Body of pancreas (tissue), 4 donors: ENCODE results near the gene TMEM250.

Experiments used
- POLR2A ChIP-seq, 3 donors: fragments of 450-650 bp; IDR thresholded peaks; one replicate each; pipeline ENCODE4 v1.6.1; 2016; ENCODE audit warnings: antibody characterized with exemption in 3 of 3, mild to moderate bottlenecking in 2 of 3
- TF ChIP-seq, protein P1 (sequence below), 7 experiments: fragments of 450-650 bp in 4 of 7; fragments of 200-600 bp in 3 of 7; sonication (generic) in 3 of 7; IDR thresholded peaks; one replicate each; pipeline ENCODE4 v1.5.1; 2016 to 2019; ENCODE audit warnings: antibody characterized with exemption in 7 of 7

DNA sequence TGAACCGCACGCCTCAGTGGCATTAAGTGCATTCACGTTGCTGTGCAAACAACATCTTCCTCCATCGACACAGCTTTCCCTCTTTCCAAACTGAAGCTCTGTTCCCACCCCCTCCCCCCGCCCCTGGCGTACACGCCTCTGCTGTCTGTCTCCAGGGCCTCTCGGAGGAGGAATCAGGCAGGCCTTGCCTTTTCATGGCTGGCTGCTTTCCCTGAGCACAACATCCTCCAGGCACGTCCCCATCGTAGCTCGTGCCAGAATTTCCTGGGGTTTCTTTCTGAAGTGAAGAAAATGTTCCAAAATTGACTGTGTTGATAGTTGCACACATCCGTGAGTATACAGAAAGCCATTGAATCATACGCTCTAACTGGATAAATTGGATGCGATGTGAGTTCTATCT, 22.3 kb upstream of the TMEM250 start:
- TF ChIP-seq, protein P1, sequence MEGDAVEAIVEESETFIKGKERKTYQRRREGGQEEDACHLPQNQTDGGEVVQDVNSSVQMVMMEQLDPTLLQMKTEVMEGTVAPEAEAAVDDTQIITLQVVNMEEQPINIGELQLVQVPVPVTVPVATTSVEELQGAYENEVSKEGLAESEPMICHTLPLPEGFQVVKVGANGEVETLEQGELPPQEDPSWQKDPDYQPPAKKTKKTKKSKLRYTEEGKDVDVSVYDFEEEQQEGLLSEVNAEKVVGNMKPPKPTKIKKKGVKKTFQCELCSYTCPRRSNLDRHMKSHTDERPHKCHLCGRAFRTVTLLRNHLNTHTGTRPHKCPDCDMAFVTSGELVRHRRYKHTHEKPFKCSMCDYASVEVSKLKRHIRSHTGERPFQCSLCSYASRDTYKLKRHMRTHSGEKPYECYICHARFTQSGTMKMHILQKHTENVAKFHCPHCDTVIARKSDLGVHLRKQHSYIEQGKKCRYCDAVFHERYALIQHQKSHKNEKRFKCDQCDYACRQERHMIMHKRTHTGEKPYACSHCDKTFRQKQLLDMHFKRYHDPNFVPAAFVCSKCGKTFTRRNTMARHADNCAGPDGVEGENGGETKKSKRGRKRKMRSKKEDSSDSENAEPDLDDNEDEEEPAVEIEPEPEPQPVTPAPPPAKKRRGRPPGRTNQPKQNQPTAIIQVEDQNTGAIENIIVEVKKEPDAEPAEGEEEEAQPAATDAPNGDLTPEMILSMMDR (IDR thresholded peaks at IDR 0.05): no peak
- TF ChIP-seq POLR2A (IDR thresholded peaks at IDR 0.05): no peak
